Activated T-cell treated with anti-CD3 and anti-CD28 coated beads, Interleukin-2, amount 50 U/mL, for 24 hours (primary cell): ENCODE measurements around the gene ZNF771.

Source experiments
- DNase-seq: peaks from one replicate; pipeline ENCODE4 v3.0.0-alpha.2; 2020
- H3K27ac Mint-ChIP-seq: 2 replicates; pipeline ENCODE4 v1.8.0; 2020; ENCODE audit warnings: mild to moderate bottlenecking, mixed read lengths
- H3K27me3 Mint-ChIP-seq: 2 replicates; pipeline ENCODE4 v1.8.0; 2020; ENCODE audit warnings: mixed read lengths
- H3K36me3 Mint-ChIP-seq: 2 replicates; pipeline ENCODE4 v1.8.0; 2020; ENCODE audit warnings: low read depth, mixed read lengths
- H3K4me1 Mint-ChIP-seq: 2 replicates; pipeline ENCODE4 v1.8.0; 2020; ENCODE audit warnings: low read depth, mixed read lengths
- H3K4me3 Mint-ChIP-seq: 2 replicates; pipeline ENCODE4 v1.8.0; 2020; ENCODE audit warnings: mild to moderate bottlenecking, moderate library complexity, mixed read lengths
- H3K9me3 Mint-ChIP-seq: 2 replicates; pipeline ENCODE4 v1.8.0; 2020; ENCODE audit warnings: mixed read lengths

ZNF771 gene

DNA sequence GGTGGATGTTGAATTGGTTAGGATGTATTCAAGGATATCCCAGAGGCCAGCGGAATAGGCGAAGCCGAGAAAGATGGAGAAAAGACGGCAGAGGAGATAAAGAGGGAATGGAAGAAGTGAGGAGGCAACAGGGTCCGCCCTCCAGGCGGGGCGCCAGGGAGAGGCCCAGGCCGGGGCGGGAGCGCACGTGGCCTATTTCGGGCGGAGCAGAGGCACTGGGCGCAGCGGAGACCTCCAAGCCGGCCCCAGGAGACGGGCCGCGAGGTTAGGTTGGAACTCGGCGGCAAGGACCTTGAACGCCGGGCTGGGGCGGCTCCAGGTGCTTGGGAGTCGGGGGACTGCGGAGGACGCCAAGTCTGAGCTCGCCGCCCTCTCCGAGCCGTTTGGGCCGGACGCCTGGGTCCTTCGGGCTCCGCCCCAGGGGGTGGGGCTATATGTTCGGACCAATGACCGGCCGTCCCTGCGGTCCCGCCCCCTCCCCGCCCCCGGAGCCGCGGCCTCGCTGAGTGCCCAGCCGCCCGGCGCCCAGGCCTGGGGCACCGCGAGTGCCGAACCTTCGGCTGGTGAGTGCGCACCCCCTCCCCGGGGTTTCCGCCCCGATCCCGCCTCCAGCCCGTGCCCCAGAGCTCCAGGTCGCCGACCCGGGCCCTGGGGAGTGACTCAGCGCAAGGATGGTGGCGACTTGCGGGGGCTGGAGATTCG lies at the start of gene ZNF771:
TSS of gene ZNF771 (plus strand) at position 505 of the 702 bp plus-strand sequence. CDS start 448 bp downstream, outside the sequence.
- peak within 1 kb of the TSS; percentile 99 for H3K27ac Mint-ChIP-seq
- peak within 1 kb of the TSS; percentile 87 for H3K4me3 Mint-ChIP-seq
- H3K4me1 Mint-ChIP-seq: peaks cover 36% of the 10 kb centered on the region
- no peaks in the 10 kb centered on the region for H3K9me3 Mint-ChIP-seq
- peaks cover 29% of the 10 kb centered on the region for H3K36me3 Mint-ChIP-seq
- peak; percentile 97 for DNase-seq
- H3K27me3 Mint-ChIP-seq: no peaks in the 10 kb centered on the region

DNA sequence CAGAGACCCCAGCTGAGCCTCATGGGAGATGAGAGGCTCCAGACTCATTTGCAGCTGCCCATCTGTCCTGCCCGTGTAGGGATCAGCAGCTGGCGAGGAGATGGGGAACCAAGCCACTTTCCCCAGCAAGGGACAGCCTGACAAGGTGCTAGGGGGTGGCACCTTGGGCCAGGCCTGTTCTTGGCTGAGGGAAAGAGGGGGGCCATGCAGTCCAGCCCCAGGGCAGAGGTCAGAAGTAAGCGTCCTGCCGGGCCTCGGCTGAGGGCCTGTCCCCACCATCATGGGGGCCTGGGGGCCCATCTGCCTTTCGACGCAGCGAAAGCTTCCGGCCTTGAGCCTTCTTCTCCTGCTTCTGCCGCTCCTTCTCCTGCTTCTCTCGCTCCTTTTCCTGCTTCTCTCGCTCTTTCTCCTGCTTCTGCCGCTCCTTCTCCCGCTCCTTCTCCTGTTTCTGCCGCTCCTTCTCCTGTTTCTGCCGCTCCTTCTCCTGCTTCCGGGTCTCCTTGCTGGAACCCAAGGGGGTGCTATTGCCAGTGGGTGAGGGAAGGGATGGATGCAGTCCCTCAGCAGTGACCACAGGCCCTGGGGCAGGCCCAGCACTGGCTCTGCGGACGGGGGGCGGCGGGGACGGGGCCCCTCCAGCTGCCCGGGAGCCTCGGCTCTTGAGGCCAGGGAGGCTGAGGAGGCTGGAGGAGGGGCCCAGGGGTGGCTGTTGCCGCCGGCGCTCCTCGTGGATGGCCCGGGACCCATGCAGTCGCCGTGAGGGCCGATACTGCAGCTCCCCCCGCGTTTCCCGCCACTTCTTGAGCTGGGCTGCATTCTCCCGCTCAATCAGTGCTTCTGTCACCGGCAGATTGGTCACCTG lies 49.5 kb upstream of the ZNF771 start:
- Mint-ChIP-seq H3K9me3 (no peaks in the 10 kb centered on the region), H3K36me3 (peaks cover 85% of the 10 kb centered on the region), H3K4me1 (peaks cover 36% of the 10 kb centered on the region), H3K4me3 (no peak overlapping the region), H3K27ac (peak overlapping the region; percentile 67), H3K27me3 (no peaks in the 10 kb centered on the region)
- no peak for DNase-seq

DNA sequence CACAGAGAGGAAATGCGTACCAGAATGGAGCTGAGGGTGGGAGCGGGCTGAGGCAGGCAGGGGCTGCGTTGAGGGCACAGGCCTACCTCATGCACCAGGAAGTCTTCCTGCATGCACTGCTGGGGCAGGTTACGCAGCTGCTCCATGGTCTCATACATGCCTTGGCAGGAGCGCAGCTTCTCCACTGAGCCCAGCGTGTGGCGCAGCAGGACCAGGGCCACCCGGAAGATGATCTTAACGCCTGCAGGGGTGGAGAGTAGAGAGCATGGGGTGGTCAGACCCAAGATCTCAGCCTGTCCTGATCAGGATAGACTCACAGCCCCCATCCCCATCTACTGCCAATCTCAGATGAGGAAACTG lies 48.8 kb upstream of the ZNF771 start:
- Mint-ChIP-seq H3K9me3 (no peaks in the 10 kb centered on the region), H3K4me1 (peaks cover 32% of the 10 kb centered on the region), H3K4me3 (no peak overlapping the region), H3K36me3 (peaks cover 85% of the 10 kb centered on the region), H3K27me3 (no peaks in the 10 kb centered on the region), H3K27ac (peak overlapping the region; percentile 55)
- no peak for DNase-seq

DNA sequence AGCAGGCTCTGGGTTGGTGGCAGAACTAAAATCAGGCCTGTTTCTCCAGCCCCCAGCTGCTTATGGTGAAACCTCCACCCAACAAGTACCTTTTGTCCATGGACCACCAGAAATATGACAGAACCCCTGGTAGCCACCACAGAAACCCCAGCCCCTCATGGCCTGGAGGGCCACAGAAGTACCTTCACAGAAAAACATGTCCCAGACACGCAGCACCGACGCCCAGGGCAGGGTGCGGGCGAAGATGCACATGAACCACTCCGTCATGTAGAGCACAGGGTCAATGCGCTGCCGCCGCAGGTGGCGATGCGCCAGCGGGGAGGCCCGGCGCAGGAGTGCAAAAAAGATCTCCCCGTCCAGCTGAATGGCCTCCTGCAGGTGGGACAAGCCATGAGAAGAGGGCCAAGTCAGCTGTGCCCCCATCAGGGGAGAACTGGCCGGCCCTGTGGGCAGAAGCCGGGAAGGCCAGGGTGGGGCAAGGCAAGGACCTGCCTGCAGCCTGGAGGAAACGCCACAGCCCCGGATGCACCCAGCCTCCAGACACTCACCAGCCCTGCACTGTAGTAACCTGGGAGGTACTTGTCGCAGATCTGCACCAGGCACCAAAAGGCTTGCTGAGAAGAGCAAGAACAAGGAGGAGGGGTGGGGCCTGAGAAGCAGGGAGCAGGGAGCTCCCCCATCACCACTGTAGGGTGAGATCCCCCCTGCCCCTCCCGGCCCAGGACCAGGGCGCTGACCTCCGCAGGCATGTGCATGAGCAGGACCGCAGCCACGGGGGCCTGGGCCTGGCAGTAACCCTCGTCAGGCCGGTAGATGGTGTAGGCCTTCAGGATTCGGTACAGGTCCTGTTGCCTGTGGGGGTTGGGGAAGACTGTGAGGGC lies 48.2 kb upstream of the ZNF771 start:
- H3K27me3 Mint-ChIP-seq: no peaks in the 10 kb centered on the region
- H3K27ac Mint-ChIP-seq: peak overlapping the region; percentile 55
- H3K4me1 Mint-ChIP-seq: peaks cover 25% of the 10 kb centered on the region
- no peaks in the 10 kb centered on the region for H3K9me3 Mint-ChIP-seq
- no peak overlapping the region for H3K4me3 Mint-ChIP-seq
- H3K36me3 Mint-ChIP-seq: peaks cover 85% of the 10 kb centered on the region
- no peak for DNase-seq

DNA sequence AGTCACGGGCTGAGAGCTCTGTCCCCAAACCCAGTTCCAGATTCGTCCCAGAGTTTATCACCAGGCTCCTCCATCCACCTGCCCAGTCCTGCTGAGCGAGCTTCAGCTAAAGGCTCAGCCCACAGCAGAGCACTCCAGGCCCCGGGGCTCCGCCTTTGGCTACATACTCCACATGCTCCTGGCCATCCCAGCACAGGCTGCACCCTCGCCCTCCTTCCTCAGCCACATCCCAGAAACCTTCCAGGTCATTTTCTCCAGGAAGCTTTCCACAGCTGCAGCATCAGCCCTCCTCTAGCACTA lies 47.6 kb upstream of the ZNF771 start:
- H3K27ac Mint-ChIP-seq: no peak overlapping the region
- DNase-seq: no peak
- H3K4me1 Mint-ChIP-seq: peaks cover 21% of the 10 kb centered on the region
- H3K9me3 Mint-ChIP-seq: no peaks in the 10 kb centered on the region
- H3K27me3 Mint-ChIP-seq: no peaks in the 10 kb centered on the region
- H3K36me3 Mint-ChIP-seq: peaks cover 85% of the 10 kb centered on the region
- no peak overlapping the region for H3K4me3 Mint-ChIP-seq

DNA sequence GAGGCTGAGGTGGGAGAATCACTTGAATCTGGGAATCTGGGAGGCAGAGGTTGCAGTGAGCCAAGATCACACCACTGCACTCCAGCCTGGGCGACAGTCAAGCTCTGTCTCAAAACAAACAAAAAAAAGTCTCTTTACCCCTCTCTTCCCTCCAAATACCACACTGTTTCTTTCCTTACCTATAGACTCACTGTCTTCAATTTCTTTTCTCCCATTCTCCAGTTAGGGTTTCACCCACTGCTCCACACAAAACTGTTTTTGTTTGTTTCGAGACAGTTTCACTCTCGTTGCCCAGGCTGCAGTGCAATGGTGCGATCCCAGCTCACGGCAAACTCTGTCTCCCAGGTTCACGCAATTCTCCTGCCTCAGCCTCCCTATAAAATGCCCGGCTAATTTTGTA lies 46.2 kb upstream of the ZNF771 start:
- no peak overlapping the region for H3K4me3 Mint-ChIP-seq
- H3K4me1 Mint-ChIP-seq: peaks cover 19% of the 10 kb centered on the region
- H3K9me3 Mint-ChIP-seq: no peaks in the 10 kb centered on the region
- no peak for DNase-seq
- H3K36me3 Mint-ChIP-seq: peaks cover 89% of the 10 kb centered on the region
- peak overlapping the region; percentile 10 for H3K27ac Mint-ChIP-seq
- H3K27me3 Mint-ChIP-seq: no peaks in the 10 kb centered on the region

DNA sequence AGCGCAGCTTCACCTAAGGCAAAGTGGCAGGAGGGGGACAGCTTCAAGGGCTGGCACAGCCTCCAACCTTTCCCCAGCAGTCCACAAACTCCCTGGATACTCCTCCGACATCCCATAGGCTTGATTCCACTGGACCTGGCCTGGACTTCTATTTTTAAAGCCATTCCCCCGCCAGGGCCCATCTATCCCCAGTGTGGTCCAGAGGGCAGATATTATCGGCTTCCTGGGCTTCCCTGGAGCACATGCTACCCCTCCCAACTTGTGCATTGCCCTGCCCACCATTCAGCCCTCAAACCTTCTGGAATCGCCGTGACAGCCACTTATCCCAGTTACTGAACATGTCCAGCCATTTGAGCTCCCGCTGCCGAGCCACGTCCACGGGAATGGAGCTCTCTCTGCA lies 42.2 kb upstream of the ZNF771 start:
- Mint-ChIP-seq H3K9me3 (no peaks in the 10 kb centered on the region), H3K27ac (peak overlapping the region; percentile 42), H3K36me3 (peaks cover 83% of the 10 kb centered on the region), H3K4me3 (no peak overlapping the region), H3K27me3 (no peaks in the 10 kb centered on the region), H3K4me1 (peaks cover 34% of the 10 kb centered on the region)
- no peak for DNase-seq

DNA sequence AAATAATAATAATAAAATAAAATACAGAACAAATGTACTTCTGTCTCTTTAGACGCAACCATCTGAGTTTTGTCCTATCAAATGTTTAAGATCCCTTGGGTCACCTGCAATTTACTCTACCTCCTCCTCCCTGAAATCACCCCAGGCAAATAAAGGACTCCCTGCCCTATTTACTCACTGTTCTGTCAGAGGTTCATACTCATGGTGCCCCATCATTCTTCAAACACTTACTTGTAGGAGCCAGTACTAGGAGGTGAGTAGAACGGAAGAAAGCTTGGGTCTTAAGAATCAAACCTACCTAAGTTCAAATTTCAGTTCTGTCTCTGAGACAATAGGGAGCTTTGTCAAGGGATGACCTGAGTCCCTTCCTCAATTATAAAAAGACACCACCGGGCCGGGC lies 40.9 kb upstream of the ZNF771 start:
- H3K4me3 Mint-ChIP-seq: peak overlapping the region; percentile 94

DNA sequence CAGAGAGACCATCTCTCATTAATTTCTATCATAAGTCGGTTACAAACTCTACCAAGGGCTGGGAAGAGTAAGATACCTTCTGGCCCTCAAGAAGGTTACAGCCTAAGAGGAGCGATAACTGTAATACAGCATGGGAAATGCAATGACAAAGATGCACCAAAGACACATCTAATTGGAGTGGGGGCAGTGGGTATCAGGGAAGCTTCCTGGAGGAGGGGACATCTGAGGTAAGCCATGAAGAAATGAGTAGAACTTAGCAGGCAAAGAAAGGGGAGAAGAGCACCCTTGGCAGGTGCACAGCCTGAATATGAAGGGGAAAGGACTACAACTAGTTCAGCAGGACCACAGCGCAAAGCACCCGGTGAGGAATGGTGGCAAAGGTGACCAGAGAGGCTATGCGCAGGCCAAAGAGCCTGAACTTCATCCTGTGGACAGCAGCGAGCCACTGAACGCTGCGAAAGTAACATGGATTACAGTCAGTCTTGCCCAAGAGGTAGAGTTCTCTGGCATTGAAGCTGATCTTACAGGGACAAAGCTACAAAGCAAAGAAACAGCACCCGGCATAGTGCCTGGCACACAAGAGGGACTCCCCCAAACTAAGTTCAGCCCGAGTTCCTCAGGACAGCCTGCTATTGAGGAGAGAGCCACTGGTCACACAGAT lies 39.9 kb upstream of the ZNF771 start:
- Mint-ChIP-seq H3K4me3 (peak overlapping the region; percentile 94), H3K36me3 (peaks cover 63% of the 10 kb centered on the region), H3K27me3 (no peaks in the 10 kb centered on the region), H3K4me1 (peaks cover 45% of the 10 kb centered on the region), H3K27ac (peak overlapping the region; percentile 92), H3K9me3 (no peaks in the 10 kb centered on the region)
- no peak for DNase-seq

More for the DNA sequence above, 40.9 kb upstream of the ZNF771 start:
- no peak for DNase-seq
- Mint-ChIP-seq H3K9me3 (no peaks in the 10 kb centered on the region), H3K36me3 (peaks cover 71% of the 10 kb centered on the region), H3K27me3 (no peaks in the 10 kb centered on the region), H3K4me1 (peaks cover 39% of the 10 kb centered on the region), H3K27ac (peak overlapping the region; percentile 92)

DNA sequence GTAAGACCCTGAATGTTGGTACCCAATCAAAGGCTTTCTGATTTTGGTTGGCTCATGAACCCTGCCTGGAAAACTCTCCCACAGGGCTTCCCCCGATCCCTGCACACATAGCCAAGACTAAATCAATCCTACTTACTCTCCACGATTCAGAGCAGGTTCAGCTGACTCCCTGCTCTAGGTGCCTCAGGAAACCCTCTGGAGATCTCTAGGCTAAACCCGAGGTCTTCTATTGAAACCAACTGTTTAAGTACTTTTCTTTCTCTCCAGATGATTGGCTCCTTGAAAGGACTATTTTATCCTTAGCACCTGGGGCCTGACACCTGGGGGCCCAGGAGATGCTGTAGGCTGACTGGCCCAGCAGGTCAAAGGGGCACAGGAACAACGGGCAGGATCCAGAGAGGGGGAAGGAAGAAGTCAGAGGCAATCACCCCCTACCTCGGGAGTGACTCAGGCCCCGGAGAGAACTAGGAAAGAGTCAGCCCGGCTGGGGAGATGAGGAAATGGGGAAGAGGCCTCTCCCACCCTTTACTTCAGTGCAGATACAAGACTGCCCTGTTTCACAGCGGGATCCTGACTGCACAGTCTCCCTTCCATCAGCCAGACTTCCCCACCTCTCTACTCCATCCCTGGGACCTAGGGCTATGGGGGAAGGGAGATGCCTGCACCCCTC lies 39.1 kb upstream of the ZNF771 start:
- peak overlapping the region; percentile 92 for H3K27ac Mint-ChIP-seq
- no peaks in the 10 kb centered on the region for H3K9me3 Mint-ChIP-seq
- peaks cover 58% of the 10 kb centered on the region for H3K36me3 Mint-ChIP-seq
- H3K27me3 Mint-ChIP-seq: no peaks in the 10 kb centered on the region
- peaks cover 46% of the 10 kb centered on the region for H3K4me1 Mint-ChIP-seq
- peak overlapping the region; percentile 94 for H3K4me3 Mint-ChIP-seq
- DNase-seq: no peak

DNA sequence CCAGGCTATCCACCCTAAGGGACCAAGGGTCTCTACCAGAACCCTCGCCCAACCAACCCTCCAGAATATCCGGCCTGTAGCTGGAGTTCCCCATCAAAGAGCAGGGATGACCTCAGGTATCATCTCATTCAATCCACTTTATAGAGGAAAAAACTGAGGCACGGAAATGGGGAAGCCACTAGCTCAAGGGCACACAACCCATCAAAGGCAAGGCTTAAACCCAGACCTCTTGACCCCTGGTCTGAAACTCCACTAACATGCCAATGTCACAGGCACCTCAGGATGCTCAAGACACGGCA lies 38.7 kb upstream of the ZNF771 start:
- peaks cover 53% of the 10 kb centered on the region for H3K36me3 Mint-ChIP-seq
- no peaks in the 10 kb centered on the region for H3K27me3 Mint-ChIP-seq
- DNase-seq: no peak
- H3K4me1 Mint-ChIP-seq: peaks cover 46% of the 10 kb centered on the region
- H3K9me3 Mint-ChIP-seq: no peaks in the 10 kb centered on the region
- H3K27ac Mint-ChIP-seq: peak overlapping the region; percentile 92
- peak overlapping the region; percentile 94 for H3K4me3 Mint-ChIP-seq

DNA sequence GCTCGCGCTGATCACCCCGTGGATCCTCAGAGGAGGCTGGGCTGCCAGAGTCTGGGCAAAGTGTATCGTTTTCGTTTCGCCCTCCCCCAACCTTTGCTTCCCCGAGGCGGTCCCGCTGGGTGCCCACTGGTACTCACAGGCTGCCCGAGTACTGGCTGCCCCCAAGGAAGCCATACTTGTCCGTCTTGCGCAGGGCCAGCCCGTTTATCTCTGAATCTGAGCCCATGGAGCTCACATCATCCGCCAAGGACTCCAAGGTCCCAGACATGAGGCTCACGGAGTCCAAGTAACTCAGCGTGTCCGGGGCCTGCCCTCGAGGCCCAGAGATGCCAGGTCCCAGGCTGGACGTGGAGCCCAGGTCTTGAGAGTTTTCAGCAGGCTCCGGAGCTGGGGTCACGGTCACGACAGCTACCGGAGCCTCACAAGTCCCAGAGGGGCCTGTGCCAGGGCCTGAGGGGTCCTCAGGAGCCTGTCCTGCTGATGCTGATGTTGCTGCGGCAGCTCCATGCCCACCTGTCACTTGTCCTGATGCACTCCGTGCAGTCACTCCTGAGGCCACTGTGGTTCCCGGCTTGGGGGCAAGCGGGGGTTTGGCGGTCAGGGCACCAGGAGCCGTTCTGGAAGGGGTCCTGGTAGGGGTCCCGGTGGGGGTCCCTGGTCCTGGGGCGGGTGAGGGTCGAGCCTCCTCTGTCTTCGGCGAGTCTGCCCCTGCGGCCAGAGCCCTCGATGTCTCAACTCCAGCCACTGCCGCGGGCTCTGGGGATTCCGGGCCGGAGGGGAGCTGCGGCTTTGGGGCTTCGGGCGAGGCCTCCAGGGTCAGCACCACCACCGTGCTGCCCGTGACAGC lies 38.1 kb upstream of the ZNF771 start:
- Mint-ChIP-seq H3K4me3 (peak overlapping the region; percentile 94), H3K9me3 (no peaks in the 10 kb centered on the region), H3K27ac (peak overlapping the region; percentile 92), H3K4me1 (peaks cover 46% of the 10 kb centered on the region), H3K36me3 (peaks cover 47% of the 10 kb centered on the region), H3K27me3 (no peaks in the 10 kb centered on the region)
- DNase-seq: peak; percentile 51

DNA sequence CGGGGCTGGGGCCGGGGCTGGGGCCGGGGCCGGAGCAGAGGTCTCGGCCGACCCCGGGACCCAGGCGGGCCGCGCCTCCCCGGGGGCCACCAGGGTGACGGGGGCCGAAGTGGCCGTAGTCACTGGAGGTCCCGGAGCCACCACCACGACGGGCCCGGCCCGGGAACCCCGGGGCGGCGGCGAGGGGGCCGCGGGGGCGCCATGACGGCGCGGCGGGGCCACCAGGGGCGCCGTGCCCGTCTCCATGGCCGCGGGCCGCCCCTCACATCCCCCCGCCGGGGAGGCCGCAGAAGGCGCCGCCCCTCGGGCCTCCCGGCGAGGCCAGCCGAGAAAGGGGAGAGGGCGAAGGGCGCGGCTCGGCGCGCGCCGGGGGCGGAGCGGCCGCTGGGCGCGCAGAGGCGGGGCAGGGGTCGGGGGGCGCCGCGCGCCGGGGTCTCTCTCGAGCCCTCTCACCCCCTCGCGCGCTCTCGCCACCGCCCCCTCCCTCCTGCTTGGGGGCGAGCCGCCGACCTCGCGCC lies 37.4 kb upstream of the ZNF771 start:
- H3K36me3 Mint-ChIP-seq: peaks cover 40% of the 10 kb centered on the region
- no peaks in the 10 kb centered on the region for H3K27me3 Mint-ChIP-seq
- peaks cover 46% of the 10 kb centered on the region for H3K4me1 Mint-ChIP-seq
- DNase-seq: no peak
- H3K27ac Mint-ChIP-seq: peak overlapping the region; percentile 96
- H3K4me3 Mint-ChIP-seq: peak overlapping the region; percentile 94
- H3K9me3 Mint-ChIP-seq: no peaks in the 10 kb centered on the region
